Measurements from ENCODE around the gene PADI2.

DNA sequence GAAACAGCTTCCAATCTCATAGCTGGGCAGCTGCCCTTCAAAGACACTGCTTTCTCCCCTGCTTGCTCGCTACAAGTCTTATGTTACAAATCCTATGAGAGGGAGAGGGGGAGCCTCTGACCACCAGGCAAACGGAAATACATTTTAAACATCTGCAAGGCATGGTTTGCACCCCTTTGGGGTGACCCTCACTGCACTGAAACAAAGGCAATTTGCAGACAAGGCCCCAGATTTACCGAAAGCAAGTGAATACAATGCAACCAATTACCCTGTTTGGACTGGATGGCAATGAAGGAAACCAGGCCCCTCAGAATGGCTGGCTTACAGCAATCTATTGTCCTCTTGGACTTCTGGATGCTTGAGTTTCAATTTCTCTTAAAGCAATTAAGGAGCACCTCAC, 95.7 kb downstream of the PADI2 start:
- TF ChIP-seq NRF1 (conservative IDR thresholded peaks at IDR 0.05 in 1 of 2, IDR thresholded peaks at IDR 0.05 in 1 of 2), result no peak
- TF ChIP-seq TCF7L2 (IDR thresholded peaks at IDR 0.05; ENCODE audit: low read depth, low read length), result no peak
- TF ChIP-seq POLR2AphosphoS5 (IDR thresholded peaks at IDR 0.05; ENCODE audit: control insufficient read depth, insufficient read depth, low read depth, low read length), result no peak
- TF ChIP-seq, protein P1, sequence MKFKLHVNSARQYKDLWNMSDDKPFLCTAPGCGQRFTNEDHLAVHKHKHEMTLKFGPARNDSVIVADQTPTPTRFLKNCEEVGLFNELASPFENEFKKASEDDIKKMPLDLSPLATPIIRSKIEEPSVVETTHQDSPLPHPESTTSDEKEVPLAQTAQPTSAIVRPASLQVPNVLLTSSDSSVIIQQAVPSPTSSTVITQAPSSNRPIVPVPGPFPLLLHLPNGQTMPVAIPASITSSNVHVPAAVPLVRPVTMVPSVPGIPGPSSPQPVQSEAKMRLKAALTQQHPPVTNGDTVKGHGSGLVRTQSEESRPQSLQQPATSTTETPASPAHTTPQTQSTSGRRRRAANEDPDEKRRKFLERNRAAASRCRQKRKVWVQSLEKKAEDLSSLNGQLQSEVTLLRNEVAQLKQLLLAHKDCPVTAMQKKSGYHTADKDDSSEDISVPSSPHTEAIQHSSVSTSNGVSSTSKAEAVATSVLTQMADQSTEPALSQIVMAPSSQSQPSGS (CRISPR knock-in tag; IDR thresholded peaks at IDR 0.05), result no peak
- no peak for TF ChIP-seq CHD2 (IDR thresholded peaks at IDR 0.05; ENCODE audit: low read depth, low read length)
